Bronchial epithelial cell (primary cell): ENCODE measurements around the gene HIGD1C. TPM values are rescaled to one million over a fixed set of nuclear protein-coding genes. Genes with fewer than 3 reads are reported as not detected.
"Not testable (repeated sequence)": the region's sequence is repeated elsewhere in the genome, so short reads cannot be mapped to it uniquely, and the experiment has no call there.

ENCODE experiments used
- DNase-seq: peaks from one replicate; pipeline ENCODE4 v3.0.0-alpha.2; 2010; ENCODE audit warnings: low read depth
- FAIRE-seq: peaks from 2 replicates; lab custom pipeline; 2011; peaks lifted over from hg19 to GRCh38; lab: Jason Lieb, UNC
- H3K27me3 ChIP-seq: 2 replicates; pipeline ENCODE4 v1.5.1; 2011; ENCODE audit warnings: low read length; ENCODE audit not compliant: control insufficient read depth, insufficient read depth
- H3K36me3 ChIP-seq: 2 replicates; pipeline ENCODE4 v1.5.1; 2011; ENCODE audit warnings: low read length; ENCODE audit not compliant: control insufficient read depth, insufficient read depth
- H3K4me3 ChIP-seq: 2 replicates; pipeline ENCODE4 v1.5.1; 2011; ENCODE audit warnings: mild to moderate bottlenecking, low read depth, low read length, control low read depth
- total RNA-seq: library from RNA; depleted of rRNA; stranded (reverse); fragments of >200 nt; gene quantifications from 2 replicates; pipeline ENCODE4 v1.2.1, GENCODE V29; 2014
- TF ChIP-seq, protein P1 (sequence below): IDR thresholded peaks from 2 replicates; pipeline ENCODE4 v1.5.1; 2011; ENCODE audit warnings: mild to moderate bottlenecking, moderate library complexity, low read length, control low read depth, inconsistent platforms; ENCODE audit not compliant: insufficient read depth, severe bottlenecking

HIGD1C gene
- total RNA-seq, 1 donor from 2014 or later = not detected

- DNase-seq = peak; percentile 76
- Histone ChIP-seq H3K4me3 (no peak overlapping the region), H3K36me3 (no peaks in the 10 kb centered on the region), H3K27me3 (no peaks in the 10 kb centered on the region)
- FAIRE-seq = no peak
- TF ChIP-seq, protein P1, sequence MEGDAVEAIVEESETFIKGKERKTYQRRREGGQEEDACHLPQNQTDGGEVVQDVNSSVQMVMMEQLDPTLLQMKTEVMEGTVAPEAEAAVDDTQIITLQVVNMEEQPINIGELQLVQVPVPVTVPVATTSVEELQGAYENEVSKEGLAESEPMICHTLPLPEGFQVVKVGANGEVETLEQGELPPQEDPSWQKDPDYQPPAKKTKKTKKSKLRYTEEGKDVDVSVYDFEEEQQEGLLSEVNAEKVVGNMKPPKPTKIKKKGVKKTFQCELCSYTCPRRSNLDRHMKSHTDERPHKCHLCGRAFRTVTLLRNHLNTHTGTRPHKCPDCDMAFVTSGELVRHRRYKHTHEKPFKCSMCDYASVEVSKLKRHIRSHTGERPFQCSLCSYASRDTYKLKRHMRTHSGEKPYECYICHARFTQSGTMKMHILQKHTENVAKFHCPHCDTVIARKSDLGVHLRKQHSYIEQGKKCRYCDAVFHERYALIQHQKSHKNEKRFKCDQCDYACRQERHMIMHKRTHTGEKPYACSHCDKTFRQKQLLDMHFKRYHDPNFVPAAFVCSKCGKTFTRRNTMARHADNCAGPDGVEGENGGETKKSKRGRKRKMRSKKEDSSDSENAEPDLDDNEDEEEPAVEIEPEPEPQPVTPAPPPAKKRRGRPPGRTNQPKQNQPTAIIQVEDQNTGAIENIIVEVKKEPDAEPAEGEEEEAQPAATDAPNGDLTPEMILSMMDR = no peak
These were observed 24.0 kb upstream of the HIGD1C start for GRCh38 chr12:50928392-50928791.

DNA sequence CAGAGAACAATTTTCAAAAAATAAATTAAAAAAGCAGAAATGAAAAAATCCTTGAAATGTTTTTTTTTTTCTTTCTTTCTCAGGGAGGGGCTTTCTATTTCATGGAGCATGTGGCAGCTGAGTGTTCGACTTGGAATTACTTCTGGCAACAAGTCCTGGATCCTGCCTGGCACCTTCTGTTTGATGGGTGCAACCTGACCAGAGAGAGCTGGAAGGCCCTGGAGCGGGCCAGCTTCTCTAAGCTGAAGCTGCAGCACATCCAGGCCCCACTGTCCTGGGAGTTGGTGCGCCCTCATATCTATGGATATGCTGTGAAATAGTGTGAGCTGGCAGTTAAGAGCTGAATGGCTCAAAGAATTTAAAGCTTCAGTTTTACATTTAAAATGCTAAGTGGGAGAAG, 22.5 kb upstream of the HIGD1C start:
- Histone ChIP-seq H3K36me3 (no peaks in the 10 kb centered on the region), H3K27me3 (no peaks in the 10 kb centered on the region), H3K4me3 (no peak overlapping the region)
- no peak for FAIRE-seq
- TF ChIP-seq, protein P1 = no peak
- no peak for DNase-seq

DNA sequence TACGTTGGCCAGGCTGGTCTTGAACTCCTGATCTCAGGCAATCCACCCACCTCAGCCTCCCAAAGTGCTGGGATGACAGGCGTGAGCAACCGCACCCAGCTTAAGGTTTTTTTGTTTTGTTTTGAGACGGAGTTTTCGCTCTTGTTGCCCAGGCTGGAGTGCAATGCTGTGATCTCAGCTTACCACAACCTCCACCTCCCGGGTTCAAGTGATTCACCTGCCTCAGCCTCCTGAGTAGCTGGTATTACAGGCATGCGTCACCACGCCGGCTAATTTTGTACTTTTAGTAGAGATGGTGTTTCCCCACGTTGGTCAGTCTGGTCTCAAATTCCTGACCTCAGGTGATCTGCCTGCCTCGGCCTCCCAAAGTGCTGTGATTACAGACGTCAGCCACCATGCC, 21.9 kb upstream of the HIGD1C start:
- DNase-seq, FAIRE-seq, H3K36me3 ChIP-seq, H3K4me3 ChIP-seq, H3K27me3 ChIP-seq: not testable (repeated sequence)

DNA sequence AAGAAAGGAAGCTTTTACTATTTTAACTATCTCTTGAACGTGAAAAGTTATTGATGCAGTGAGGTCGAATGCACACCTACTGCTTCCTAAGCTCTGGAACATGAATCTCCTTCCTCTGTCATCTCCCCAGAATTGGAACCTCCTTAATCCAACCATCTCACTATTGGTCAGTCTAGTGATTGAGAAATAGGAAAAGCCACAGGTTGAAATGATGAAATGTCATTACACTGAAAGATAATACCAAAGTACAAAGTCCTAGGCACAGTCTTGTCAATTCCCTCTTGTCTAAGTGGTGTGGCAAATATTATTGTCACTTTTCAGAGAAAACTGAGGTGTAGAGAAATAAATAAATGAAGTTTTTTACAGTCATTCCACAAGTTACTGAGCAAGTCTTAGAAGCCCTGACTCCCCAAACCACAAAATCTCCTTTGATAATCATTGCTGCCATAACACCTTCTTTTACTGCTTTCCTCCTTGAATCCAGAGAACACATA, 19.5 kb upstream of the HIGD1C start:
- Histone ChIP-seq H3K4me3 (no peak overlapping the region), H3K36me3 (no peaks in the 10 kb centered on the region), H3K27me3 (no peaks in the 10 kb centered on the region)
- FAIRE-seq (no peak), DNase-seq (peak; percentile 26)
- TF ChIP-seq, protein P1 = no peak

DNA sequence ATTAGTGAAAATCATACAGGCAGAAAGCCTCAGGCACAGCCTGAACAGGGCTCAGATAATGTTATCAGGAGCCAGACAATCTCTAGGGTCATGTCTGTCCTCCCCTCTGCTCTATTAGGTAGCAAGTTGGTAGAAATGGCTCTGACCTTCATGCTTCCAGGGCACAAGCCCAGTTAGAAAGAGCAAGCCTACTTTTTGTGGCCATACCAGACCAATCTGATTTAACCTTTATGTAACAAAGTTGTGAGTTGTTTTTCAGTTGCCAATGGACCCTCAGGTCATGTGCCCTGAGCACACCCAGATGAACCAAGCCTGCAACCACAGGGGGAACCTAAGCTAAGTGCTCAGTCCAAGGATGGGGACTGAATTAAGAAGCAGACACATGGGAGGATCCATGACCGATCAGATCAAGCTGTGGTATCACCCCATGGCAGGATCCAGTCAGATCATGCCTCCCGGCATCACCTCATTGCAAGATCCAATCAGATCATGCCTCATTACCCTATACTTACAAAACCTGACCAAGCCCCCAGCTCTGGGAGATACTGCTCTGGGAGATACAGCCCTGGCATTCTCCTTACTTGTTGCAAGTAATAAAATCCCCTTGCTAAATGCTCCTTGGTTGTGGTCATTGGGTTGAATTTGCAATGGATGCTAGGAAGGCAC, 18.8 kb upstream of the HIGD1C start:
- no peak for FAIRE-seq
- TF ChIP-seq, protein P1 = no peak
- Histone ChIP-seq H3K4me3 (no peak overlapping the region), H3K36me3 (no peaks in the 10 kb centered on the region), H3K27me3 (no peaks in the 10 kb centered on the region)
- DNase-seq = no peak

GRCh38 chr12:50934371-50934851, 17.9 kb upstream of the HIGD1C start:
- Histone ChIP-seq H3K4me3 (no peak overlapping the region), H3K27me3 (no peaks in the 10 kb centered on the region), H3K36me3 (no peaks in the 10 kb centered on the region)
- DNase-seq (peak; percentile 36), FAIRE-seq (no peak)
- TF ChIP-seq, protein P1 = no peak
